H9 (cell line): Measurements from ENCODE around the gene DGUOK. TPM values are rescaled to one million over a fixed set of nuclear protein-coding genes. Genes with fewer than 3 reads are reported as not detected.

Experiments
- DNase-seq: peaks from one replicate; pipeline ENCODE4 v3.0.0-alpha.2; 2017
- H2AFZ ChIP-seq: one replicate; pipeline ENCODE4 v1.6.1; 2013; ENCODE audit warnings: mild to moderate bottlenecking, low read length, control low read depth, moderate library complexity
- H2AK5ac ChIP-seq: 2 replicates; pipeline ENCODE4 v1.6.1; 2013; ENCODE audit warnings: low read length, control low read depth, mixed read lengths; ENCODE audit not compliant: insufficient read length
- H2BK120ac ChIP-seq: one replicate; pipeline ENCODE4 v1.6.1; 2013; ENCODE audit warnings: low read depth, mild to moderate bottlenecking, low read length, control low read depth, inconsistent platforms; ENCODE audit not compliant: poor library complexity, severe bottlenecking
- H2BK12ac ChIP-seq: 2 replicates; pipeline ENCODE4 v1.6.1; 2013; ENCODE audit warnings: low read length, control low read depth, mixed read lengths, low read depth; ENCODE audit not compliant: insufficient read length
- H2BK15ac ChIP-seq: 2 replicates; pipeline ENCODE4 v1.6.1; 2013; ENCODE audit warnings: low read depth, low read length, control low read depth
- H2BK20ac ChIP-seq: one replicate; pipeline ENCODE4 v1.6.1; 2013; ENCODE audit warnings: low read depth, mild to moderate bottlenecking, low read length, control low read depth, inconsistent platforms; ENCODE audit not compliant: poor library complexity, severe bottlenecking
- H2BK5ac ChIP-seq: 2 replicates; pipeline ENCODE4 v1.6.1; 2013; ENCODE audit warnings: low read length, control low read depth, mixed read lengths; ENCODE audit not compliant: insufficient read length
- H3K14ac ChIP-seq: 2 replicates; pipeline ENCODE4 v1.6.1; 2013; ENCODE audit warnings: low read length, control low read depth; ENCODE audit not compliant: insufficient read depth
- H3K18ac ChIP-seq: 2 replicates; pipeline ENCODE4 v1.6.1; 2013; ENCODE audit warnings: low read depth, mild to moderate bottlenecking, mixed read lengths, low read length, control low read depth; ENCODE audit not compliant: insufficient read length
- H3K23ac ChIP-seq: 2 replicates; pipeline ENCODE4 v1.6.1; 2013; ENCODE audit warnings: low read length, control low read depth, mixed read lengths, low read depth; ENCODE audit not compliant: insufficient read length
- H3K23me2 ChIP-seq: 2 replicates; pipeline ENCODE4 v1.6.1; 2013; ENCODE audit warnings: low read depth, mild to moderate bottlenecking, mixed read lengths, low read length, control low read depth; ENCODE audit not compliant: insufficient read length, poor library complexity, severe bottlenecking
- H3K27ac ChIP-seq: 2 replicates; pipeline ENCODE4 v1.5.1; 2013; ENCODE audit warnings: low read length, control low read depth, mixed read lengths, low read depth; ENCODE audit not compliant: insufficient read length
- H3K27me3 ChIP-seq: 2 replicates; pipeline ENCODE4 v1.6.1; 2013; ENCODE audit warnings: low read length, control low read depth, inconsistent platforms; ENCODE audit not compliant: insufficient read depth
- H3K4ac ChIP-seq: 2 replicates; pipeline ENCODE4 v1.6.1; 2013; ENCODE audit warnings: low read depth, mild to moderate bottlenecking, control low read depth, inconsistent platforms, low read length, moderate library complexity
- H3K4me1 ChIP-seq: 2 replicates; pipeline ENCODE4 v1.6.1; 2013; ENCODE audit warnings: low read length, control low read depth, inconsistent platforms; ENCODE audit not compliant: insufficient read depth
- H3K4me2 ChIP-seq: 2 replicates; pipeline ENCODE4 v1.6.1; 2013; ENCODE audit warnings: low read length, control low read depth, mixed read lengths; ENCODE audit not compliant: insufficient read length, insufficient read depth
- H3K56ac ChIP-seq: 2 replicates; pipeline ENCODE4 v1.6.1; 2013; ENCODE audit warnings: low read depth, mild to moderate bottlenecking, mixed read lengths, low read length, control low read depth; ENCODE audit not compliant: insufficient read length
- H3K79me1 ChIP-seq: 2 replicates; pipeline ENCODE4 v1.6.1; 2013; ENCODE audit warnings: low read depth, mild to moderate bottlenecking, moderate library complexity, low read length, control low read depth, inconsistent platforms; ENCODE audit not compliant: insufficient read depth, poor library complexity, severe bottlenecking
- H3K79me2 ChIP-seq: 2 replicates; pipeline ENCODE4 v1.6.1; 2013; ENCODE audit warnings: low read length, control low read depth, inconsistent platforms; ENCODE audit not compliant: insufficient read depth
- H3K9ac ChIP-seq: 2 replicates; pipeline ENCODE4 v1.6.1; 2013; ENCODE audit warnings: low read length, control low read depth, mixed read lengths; ENCODE audit not compliant: insufficient read length; ENCODE audit errors: extremely low read depth
- H3K9me3 ChIP-seq: one replicate; pipeline ENCODE4 v1.6.1; 2013; ENCODE audit warnings: low read depth, low read length, inconsistent platforms; ENCODE audit not compliant: control insufficient read depth
- H3T11ph ChIP-seq: one replicate; pipeline ENCODE4 v1.6.1; 2013; ENCODE audit warnings: mild to moderate bottlenecking, low read length, control low read depth, inconsistent platforms
- H4K20me1 ChIP-seq: one replicate; pipeline ENCODE4 v1.6.1; 2013; ENCODE audit not compliant: control insufficient read depth, insufficient read length, insufficient read depth
- H4K5ac ChIP-seq: 2 replicates; pipeline ENCODE4 v1.6.1; 2013; ENCODE audit warnings: low read depth, mild to moderate bottlenecking, mixed read lengths, low read length, control low read depth; ENCODE audit not compliant: insufficient read length
- H4K8ac ChIP-seq: replicated peaks from 2 replicates; pipeline ENCODE4 v1.6.1; 2013; ENCODE audit warnings: low read length, control low read depth, mixed read lengths, low read depth; ENCODE audit not compliant: insufficient read length
- H4K91ac ChIP-seq: 2 replicates; pipeline ENCODE4 v1.6.1; 2013; ENCODE audit warnings: low read depth, mild to moderate bottlenecking, moderate library complexity, mixed read lengths, low read length, control low read depth; ENCODE audit not compliant: insufficient read length
- H3K27ac Mint-ChIP-seq, 3 experiments: 2 replicates in 2 of 3; 3 replicates in 1 of 3; pipeline ENCODE4 v1.8.0; 2020 to 2021; ENCODE audit warnings: mixed read lengths in 3 of 3, mild to moderate bottlenecking in 1 of 3, moderate library complexity in 1 of 3
- H3K27me3 Mint-ChIP-seq: 2 replicates; pipeline ENCODE4 v1.8.0; 2021; ENCODE audit warnings: low read depth, mild to moderate bottlenecking, moderate library complexity, mixed read lengths
- H3K36me3 Mint-ChIP-seq, 3 experiments: 2 replicates in 2 of 3; 3 replicates in 1 of 3; pipeline ENCODE4 v1.8.0; 2020 to 2021; ENCODE audit warnings: low read depth in 3 of 3, mixed read lengths in 3 of 3; ENCODE audit not compliant: insufficient read depth in 1 of 3
- H3K4me1 Mint-ChIP-seq, 2 experiments: 2 replicates each; pipeline ENCODE4 v1.8.0; 2020; ENCODE audit warnings: mixed read lengths in 2 of 2
- H3K4me3 Mint-ChIP-seq, 2 experiments: 2 replicates in 1 of 2; 3 replicates in 1 of 2; pipeline ENCODE4 v1.8.0; 2020 to 2021; ENCODE audit warnings: mild to moderate bottlenecking in 2 of 2, mixed read lengths in 2 of 2, moderate library complexity in 1 of 2
- H3K9me3 Mint-ChIP-seq, 2 experiments: 2 replicates in 1 of 2; 3 replicates in 1 of 2; pipeline ENCODE4 v1.8.0; 2020; ENCODE audit warnings: mild to moderate bottlenecking in 2 of 2, mixed read lengths in 2 of 2, moderate library complexity in 1 of 2
- WGBS: extraction: QIAGEN DNeasy Blood & Tissue Kit; methylation state at CpG from one replicate; pipeline ENCODE4 v1.1.7; 2013; ENCODE audit warnings: missing lambda C conversion rate, low lambda C conversion rate, mixed read lengths; ENCODE audit not compliant: insufficient read length; ENCODE audit errors: extremely low coverage; 5-methylcytosine and 5-hydroxymethylcytosine counted together
- total RNA-seq: library from RNA; stranded (reverse); gene quantifications from 2 replicates; pipeline ENCODE4 v1.2.1, GENCODE V29; 2021
- TF ChIP-seq, protein P1 (sequence below): fragments of 200-600 bp; sonication (generic); conservative IDR thresholded peaks from 3 replicates; pipeline ENCODE4 v1.8.0; 2021; ENCODE audit warnings: antibody characterized with exemption, mild to moderate bottlenecking

The DGUOK gene
- total RNA-seq, 1 experiment from 2014 or later: 98.5 TPM

DNA sequence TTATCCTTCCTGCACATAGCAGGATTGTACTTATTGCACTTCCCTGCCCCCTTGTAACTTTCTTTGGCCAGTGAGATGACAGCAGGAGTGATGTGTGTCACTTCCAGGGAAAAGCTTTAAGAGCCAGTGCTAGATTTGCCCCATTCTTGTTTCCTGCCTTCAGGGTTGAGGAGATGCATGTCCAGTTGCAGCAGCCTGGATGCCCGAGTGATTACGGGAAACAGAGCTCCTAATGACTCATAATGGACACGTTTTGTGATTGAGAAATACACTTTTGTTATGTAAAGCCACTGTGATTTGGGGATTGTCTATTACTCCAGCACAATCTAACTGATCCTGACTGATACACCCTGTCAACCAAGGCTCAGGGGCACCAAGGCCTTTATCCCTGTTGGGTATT, 53.0 kb downstream of the DGUOK start:
- H4K5ac ChIP-seq: no peak overlapping the region
- H3K23ac ChIP-seq: no peak overlapping the region
- H2BK15ac ChIP-seq: no peak overlapping the region
- H3K27me3 Mint-ChIP-seq: peaks cover 74% of the 10 kb centered on the region
- H3K4me1 ChIP-seq: 0 out of 2 replicates have a peak, but pooled peaks cover 3% of the 10 kb centered on the region
- H4K20me1 ChIP-seq: no peaks in the 10 kb centered on the region
- H3K27me3 ChIP-seq: peaks cover 18% of the 10 kb centered on the region; the same call in 1 of the 2 replicates
- H3K27ac Mint-ChIP-seq: no peak overlapping the region
- peaks cover 40 to 41% of the 10 kb centered on the region in 2 experiments for H3K4me1 Mint-ChIP-seq
- no peak overlapping the region for H3K18ac ChIP-seq
- no peak overlapping the region for H2BK5ac ChIP-seq
- H3K27ac ChIP-seq: no peak overlapping the region
- no peak overlapping the region for H3K9ac ChIP-seq
- no peak overlapping the region for H2AFZ ChIP-seq
- no peak overlapping the region for H3K14ac ChIP-seq
- no peak overlapping the region for H3K56ac ChIP-seq
- H2BK120ac ChIP-seq: no peak overlapping the region
- no CpG with 5 or more reads among the region's 3 CpGs for WGBS
- H3K9me3 Mint-ChIP-seq: no peaks in the 10 kb centered on the region
- no peak overlapping the region for H3K4me2 ChIP-seq
- H3K23me2 ChIP-seq: peaks cover 21% of the 10 kb centered on the region
- peak overlapping the region in 1 of 2 experiments; percentile 84; a peak in 2 of 5 replicates for H3K4me3 Mint-ChIP-seq
- no peak overlapping the region for H4K8ac ChIP-seq
- no peak overlapping the region for H3T11ph ChIP-seq
- H3K9me3 ChIP-seq: no peaks in the 10 kb centered on the region
- DNase-seq: no peak
- H3K79me2 ChIP-seq: no peaks in the 10 kb centered on the region
- H2BK20ac ChIP-seq: no peak overlapping the region
- TF ChIP-seq, protein P1, sequence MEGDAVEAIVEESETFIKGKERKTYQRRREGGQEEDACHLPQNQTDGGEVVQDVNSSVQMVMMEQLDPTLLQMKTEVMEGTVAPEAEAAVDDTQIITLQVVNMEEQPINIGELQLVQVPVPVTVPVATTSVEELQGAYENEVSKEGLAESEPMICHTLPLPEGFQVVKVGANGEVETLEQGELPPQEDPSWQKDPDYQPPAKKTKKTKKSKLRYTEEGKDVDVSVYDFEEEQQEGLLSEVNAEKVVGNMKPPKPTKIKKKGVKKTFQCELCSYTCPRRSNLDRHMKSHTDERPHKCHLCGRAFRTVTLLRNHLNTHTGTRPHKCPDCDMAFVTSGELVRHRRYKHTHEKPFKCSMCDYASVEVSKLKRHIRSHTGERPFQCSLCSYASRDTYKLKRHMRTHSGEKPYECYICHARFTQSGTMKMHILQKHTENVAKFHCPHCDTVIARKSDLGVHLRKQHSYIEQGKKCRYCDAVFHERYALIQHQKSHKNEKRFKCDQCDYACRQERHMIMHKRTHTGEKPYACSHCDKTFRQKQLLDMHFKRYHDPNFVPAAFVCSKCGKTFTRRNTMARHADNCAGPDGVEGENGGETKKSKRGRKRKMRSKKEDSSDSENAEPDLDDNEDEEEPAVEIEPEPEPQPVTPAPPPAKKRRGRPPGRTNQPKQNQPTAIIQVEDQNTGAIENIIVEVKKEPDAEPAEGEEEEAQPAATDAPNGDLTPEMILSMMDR: no peak
- no peak overlapping the region for H4K91ac ChIP-seq
- H2BK12ac ChIP-seq: no peak overlapping the region
- H3K79me1 ChIP-seq: no peaks in the 10 kb centered on the region
- no peak overlapping the region for H3K4ac ChIP-seq
- H2AK5ac ChIP-seq: no peak overlapping the region
- no peaks in the 10 kb centered on the region for H3K36me3 Mint-ChIP-seq
